Stimulated activated CD4-positive, alpha-beta T cell treated with anti-CD3 and anti-CD28 coated beads, Interleukin-12 subunit alpha, Interleukin-12 subunit beta, amount 100 ng/mL, for 48 hours (primary cell): ENCODE measurements around the gene CDH26.

Experiments used
- DNase-seq, 3 donors: peaks; one replicate each; pipeline ENCODE4 v3.0.0-alpha.2; 2020; ENCODE audit warnings: low read depth in 2 of 3, low spot score in 1 of 3

CDH26 gene

DNA sequence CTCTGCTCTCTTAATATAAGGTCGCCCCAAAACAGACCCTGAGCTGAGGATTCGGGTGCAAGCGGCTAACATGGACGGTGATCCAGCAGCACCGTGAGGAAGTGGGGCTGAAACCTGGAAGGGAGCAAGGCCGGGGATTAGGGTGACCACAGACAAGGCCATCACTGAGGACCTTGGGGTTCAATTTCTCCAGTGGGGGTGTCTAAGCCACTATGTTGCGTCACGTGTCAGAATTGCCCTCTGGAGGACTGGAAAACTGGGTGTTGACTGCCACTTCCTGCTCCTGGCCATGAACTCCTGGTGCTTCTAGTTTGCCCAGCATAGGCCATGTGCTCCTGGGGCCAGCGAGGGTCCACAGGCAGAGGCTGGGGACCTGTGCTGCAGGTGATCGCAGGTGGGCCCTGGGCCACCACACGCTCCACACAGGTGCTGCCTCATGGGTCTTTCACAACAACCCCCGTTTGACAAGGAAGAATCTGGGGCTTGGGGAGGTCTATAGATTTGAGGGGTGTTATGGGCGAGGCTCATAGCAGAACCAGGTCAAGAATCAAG lies 101.9 kb downstream of the CDH26 start:
- no peak for DNase-seq

- DNase-seq = no peak
Measured at GRCh38 chr20:60060593-60060992, 102.4 kb downstream of the CDH26 start.

GRCh38 chr20:60062431-60063047 lies 104.3 kb downstream of the CDH26 start:
- no peak for DNase-seq

DNA sequence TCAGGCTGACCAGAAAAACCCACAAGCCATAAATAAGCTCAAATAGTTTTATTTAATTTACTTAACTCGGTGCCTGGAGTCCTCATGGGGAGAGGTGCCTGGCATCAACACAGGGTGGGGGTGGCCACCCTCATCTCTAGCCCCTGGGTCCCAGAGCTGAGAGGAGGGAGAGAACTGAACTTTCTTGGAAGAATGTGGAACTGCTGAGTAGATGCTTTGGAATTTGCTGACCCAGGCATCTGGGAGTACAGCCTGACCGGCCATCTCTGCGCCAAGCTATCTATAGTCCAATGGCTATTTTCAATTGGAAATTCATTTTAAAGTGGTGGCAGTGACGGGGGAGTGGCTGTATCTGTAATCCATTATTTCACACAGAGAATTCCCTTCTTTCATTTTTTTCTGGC lies 104.8 kb downstream of the CDH26 start:
- DNase-seq = no peak

DNA sequence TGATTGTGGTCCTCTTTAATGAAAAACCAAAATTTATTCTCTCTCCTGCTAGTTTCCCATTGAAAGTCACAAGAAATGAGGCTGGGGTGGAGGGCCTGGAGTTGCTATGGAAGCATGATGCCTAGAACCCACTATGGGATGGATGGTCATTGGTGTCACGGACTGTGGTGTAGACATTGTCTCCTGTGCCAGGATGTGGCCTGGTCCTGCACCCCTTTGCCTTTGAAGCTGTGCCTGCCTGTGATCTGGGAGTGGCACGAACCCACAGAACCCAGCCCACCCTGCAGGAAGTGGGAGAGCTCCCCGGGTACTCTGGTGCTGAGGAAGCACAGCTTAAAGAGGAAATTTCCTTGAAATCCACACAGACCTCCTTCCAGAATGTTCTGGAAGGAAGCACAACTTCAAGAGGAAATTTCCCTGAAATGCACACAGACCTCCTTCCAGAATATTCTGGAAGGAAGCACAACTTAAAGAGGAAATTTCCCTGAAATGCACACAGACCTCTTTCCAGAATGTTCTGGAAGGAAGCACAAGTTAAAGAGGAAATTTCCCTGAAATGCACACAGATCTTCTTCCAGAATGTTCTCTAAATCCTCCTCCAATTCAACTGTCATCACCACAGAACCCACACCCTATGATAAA lies 105.6 kb downstream of the CDH26 start:
- no peak for DNase-seq
